COLO668 (cell line): ENCODE data around the gene DAB1.

Experiments
- DNase-seq: peaks from one replicate; lab custom pipeline; 2025; ENCODE audit not compliant: unreplicated experiment; lab: John Stamatoyannopoulos, UW

DAB1 gene

GRCh38 chr1:57036641-57037579 lies 386.9 kb downstream of the DAB1 start:
- DNase-seq: no peak

- DNase-seq: no peak
Measured at GRCh38 chr1:57034713-57035112, 389.1 kb downstream of the DAB1 start.

GRCh38 chr1:57033222-57034001 lies 390.4 kb downstream of the DAB1 start:
- no peak for DNase-seq

GRCh38 chr1:57026624-57027354 lies 397.1 kb downstream of the DAB1 start:
- DNase-seq: no peak

DNA sequence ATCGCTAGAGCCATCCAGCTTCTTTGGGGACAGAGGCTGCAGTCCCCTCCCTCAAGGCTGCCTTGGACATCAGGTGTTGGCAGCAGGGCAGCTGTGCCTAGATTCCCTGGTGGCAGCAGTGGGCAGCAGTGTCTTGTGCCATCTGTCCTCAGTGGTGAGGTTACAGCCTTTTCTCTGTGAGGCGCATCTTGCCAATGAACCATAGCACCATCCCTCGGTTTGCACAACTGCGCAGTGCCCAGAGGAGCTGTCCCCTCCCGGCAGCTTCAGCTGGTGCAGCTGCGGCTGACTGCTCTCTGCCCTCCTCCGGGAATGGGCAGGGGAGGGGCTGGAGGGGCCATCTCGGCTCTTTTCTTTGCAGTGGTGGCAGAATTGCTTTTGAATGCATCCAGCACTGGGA lies 399.0 kb downstream of the DAB1 start:
- no peak for DNase-seq

DNA sequence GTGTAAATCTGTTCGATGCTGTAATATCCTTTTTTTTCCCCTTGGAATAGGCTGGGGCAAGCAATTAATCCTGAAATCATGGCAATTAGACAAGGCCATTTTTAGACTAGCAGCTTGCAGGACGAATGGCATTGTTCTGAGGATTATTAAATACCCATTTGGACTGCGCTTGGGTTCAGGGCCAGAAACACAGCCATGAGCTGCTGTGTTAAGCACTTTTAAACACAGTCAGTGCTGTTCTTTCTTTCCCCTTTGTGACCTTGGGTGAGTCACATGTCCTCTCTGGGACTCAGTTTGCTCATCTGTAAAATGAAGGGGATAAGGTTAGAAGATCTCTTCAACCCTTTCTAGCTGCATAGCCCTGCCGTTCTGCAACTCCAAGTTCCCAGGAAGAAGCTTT lies 399.4 kb downstream of the DAB1 start:
- DNase-seq: no peak

- DNase-seq: no peak
Measured at GRCh38 chr1:57020216-57020615, 403.6 kb downstream of the DAB1 start.

GRCh38 chr1:57019236-57019839 lies 404.5 kb downstream of the DAB1 start:
- DNase-seq: no peak

DNA sequence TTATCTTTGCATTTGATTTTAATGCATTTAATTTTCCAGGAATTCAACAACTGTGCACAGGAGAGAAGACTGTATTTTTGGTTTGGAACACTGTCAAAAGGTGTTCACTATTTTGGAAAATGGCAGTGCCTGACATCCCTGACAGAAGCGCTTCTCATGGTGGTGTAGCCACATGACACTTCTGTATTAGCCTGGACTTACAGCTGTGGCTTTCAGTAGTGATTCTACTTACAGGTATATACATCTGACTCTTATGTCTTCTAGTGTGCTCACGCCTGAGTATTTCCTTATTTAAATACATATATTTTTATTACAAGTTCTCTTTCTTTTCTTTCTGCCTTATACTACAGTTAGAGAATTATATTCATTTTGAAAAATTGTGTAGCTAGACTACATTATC lies 405.7 kb downstream of the DAB1 start:
- DNase-seq: no peak

- no peak for DNase-seq
Measured at GRCh38 chr1:57017717-57018116, 406.1 kb downstream of the DAB1 start.

- DNase-seq: peak; percentile 32
Measured at GRCh38 chr1:57017200-57017599, 406.7 kb downstream of the DAB1 start.

GRCh38 chr1:57015071-57015470 lies 408.8 kb downstream of the DAB1 start:
- no peak for DNase-seq

- no peak for DNase-seq
Measured at GRCh38 chr1:57013522-57013921, 410.3 kb downstream of the DAB1 start.

DNA sequence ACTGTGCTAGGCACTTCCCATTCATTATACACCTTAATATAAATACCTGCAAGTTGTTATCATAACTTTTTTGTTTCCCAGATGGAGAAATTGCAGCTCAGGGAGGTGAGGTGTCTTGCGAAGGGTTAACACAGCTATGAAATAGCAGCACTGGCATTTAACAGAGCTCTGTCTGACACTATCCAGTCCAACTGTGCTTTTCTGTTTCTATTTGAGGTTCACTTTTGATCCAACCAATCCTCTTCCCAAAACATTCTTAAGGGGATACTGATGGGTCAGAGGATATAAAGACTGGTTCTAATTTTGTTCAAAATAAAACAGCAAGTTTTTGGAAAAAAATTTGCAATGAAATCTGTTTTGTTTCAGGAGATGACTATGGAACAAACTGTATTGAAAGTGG lies 411.5 kb downstream of the DAB1 start:
- DNase-seq: no peak

GRCh38 chr1:57010511-57010910 lies 413.3 kb downstream of the DAB1 start:
- DNase-seq: no peak

DNA sequence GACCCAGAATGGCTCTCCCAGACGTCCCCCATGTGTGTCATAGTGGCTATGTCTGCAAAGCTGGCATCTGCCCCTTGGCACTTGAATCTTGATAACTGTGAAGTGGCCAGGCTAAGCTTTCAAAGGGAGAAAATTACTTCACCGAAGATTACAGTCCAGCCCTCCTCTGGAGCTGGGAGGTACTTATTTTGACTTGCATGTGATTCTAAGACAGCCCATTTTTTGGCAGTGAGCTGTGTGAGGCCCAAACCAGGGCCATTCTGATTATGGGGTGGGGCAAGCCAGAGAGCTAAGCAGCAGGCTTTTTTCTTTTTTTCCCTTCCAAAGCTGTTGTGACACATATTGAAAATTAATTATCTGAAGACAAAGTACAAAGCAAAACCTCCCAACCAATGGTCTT lies 415.9 kb downstream of the DAB1 start:
- no peak for DNase-seq

DNA sequence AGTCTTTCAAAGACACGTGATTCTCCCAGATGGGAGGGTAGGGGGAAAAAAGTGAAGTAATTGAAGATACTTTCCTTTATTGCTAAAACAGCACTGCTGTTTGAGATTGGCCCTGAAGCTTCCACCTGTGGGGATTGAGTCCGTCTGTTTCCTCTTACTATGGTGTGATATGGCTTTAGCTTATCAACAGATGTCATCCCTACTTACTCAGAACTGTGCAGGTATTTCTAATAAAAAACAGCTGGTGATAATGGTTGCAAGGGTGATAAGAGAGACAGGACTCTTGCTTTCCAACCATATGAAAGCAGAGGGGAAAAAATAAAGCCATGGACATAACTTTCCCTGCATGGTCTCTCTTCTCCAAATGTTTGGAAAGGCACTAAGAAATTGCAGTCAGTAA lies 416.4 kb downstream of the DAB1 start:
- no peak for DNase-seq

- DNase-seq: no peak
Measured at GRCh38 chr1:57003398-57004139, 420.3 kb downstream of the DAB1 start.

GRCh38 chr1:56995414-56996100 lies 428.3 kb downstream of the DAB1 start:
- DNase-seq: no peak

GRCh38 chr1:56993475-56993874 lies 430.4 kb downstream of the DAB1 start:
- no peak for DNase-seq
